Measurements from ENCODE around the gene C1QA.

Gene C1QA

DNA sequence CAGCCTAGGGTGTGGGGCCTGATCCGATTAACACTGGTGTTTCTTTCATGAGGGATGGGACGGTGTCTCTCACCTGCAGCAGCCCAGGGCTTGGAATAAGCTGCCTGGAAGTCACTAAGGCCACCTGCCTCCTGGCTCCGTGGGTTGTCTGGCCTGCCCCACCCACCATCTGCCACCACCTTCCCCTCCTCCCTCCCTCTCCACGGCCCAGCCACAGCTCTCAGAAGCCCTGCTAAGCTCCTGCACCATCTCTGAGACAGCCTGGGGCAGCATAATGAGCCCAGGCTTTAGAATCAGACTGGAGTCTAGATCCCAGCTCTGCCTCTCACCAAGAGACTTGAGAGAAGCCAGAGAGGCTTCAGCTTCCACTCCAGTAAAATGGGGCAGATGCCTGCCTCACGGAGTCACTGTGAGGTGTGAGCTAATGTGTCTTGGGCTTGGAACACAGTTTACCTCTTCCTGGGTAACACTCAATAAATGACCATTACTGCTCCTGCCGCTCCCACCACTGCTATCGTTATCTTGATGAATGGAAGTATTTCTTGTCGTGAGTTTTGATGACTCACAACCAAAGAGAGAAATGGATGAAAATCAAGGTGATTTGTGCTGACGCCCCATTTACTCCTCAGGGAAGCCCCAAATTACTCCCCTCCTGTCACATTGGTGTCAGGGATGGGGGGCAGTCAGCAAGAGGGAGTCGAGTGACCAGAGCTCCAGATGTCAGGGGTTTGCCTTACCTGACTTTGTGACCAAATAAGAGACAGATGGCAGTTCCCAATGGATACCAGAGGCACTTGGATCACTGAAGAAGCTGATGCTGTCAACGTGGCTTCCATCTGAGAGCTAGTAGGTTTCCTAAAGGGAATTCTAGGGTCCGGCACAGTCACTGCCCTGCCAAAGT, 23.5 kb upstream of the C1QA start:
- DNase-seq (ENCODE audit: low read depth, low spot score), result no peak

DNA sequence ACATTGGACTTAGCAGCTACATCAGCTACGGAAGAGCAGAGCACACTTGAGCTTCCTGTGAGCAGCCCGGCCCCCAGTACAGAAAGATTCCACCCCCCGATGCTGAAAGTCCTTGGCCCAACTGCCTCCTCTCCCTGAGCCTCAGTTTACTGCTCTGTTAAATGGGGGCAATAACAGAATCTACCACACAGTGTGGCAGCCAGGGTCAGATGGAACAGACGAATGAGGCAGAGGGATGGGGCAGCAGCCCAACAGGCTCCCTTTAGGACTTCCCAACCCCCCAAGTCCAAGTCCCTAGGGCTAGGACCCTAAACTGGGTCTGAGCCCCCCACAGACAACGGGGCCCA, 22.9 kb upstream of the C1QA start:
- no peak for DNase-seq (ENCODE audit: low read depth, low spot score)

DNA sequence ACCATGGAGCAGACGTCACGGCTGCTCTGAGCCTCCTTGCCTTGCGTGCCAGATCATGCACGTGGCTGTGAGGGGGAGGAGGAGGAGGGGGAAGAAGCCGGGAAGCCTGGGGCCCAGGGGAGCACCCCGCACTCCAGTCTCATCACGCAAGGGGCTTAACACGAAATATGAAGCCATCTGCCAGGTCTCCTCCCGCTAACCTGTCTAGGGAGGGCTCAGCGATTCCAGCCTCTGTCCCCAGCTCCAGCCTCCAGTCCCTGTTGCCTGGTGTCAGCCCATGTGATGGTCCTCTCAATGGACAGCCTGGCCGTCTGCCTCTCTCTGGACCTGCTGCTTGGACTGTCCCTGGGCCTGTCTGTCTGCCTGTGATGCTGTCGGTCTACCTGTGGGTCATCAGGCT, 22.5 kb upstream of the C1QA start:
- no peak for DNase-seq (ENCODE audit: low read depth, low spot score)

GRCh38 chr1:22615886-22616285, 20.5 kb upstream of the C1QA start:
- no peak for DNase-seq (ENCODE audit: low read depth, low spot score)

GRCh38 chr1:22616571-22616970, 19.9 kb upstream of the C1QA start:
- DNase-seq (ENCODE audit: low read depth, low spot score), result no peak

DNA sequence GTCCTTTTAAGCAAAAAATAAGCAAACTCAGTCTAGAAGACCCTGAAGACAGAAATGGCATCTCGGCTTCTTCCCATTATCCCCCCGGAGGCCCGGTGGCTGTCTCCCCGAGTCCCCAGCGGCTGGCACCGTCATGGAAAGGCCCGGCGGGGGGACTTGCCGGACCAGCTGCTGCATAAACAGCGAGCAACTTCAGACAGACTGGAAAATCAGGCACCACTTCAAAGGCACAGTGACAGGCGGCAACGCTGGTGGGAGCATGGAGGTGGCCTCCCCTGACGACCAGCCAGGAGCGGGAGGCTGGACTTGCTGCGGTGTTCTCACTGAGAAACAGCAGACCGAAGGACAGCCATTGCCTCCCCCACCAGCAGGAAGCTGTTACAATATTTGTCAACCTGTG, 18.4 kb upstream of the C1QA start:
- no peak for DNase-seq (ENCODE audit: low read depth, low spot score)

DNA sequence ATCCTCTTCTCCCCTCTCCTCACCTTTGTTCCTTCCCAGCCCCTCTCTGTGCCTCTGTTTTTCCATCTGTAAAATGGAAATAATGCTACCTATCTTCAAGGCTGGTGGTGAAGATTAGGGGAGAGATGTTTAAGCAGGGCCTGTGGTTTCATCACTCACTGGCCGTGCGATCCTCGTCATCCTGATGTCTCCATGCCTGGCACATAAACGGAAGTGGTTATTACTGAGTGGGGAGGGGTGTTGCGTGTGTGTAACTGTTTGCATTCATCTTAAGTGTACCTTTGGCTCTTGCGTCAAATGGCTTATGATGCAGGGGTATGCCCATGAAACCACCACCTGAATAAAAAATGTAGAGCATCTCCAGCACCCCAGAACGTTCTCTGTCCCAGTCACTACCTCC, 17.2 kb upstream of the C1QA start:
- DNase-seq (ENCODE audit: low read depth, low spot score), result no peak

DNA sequence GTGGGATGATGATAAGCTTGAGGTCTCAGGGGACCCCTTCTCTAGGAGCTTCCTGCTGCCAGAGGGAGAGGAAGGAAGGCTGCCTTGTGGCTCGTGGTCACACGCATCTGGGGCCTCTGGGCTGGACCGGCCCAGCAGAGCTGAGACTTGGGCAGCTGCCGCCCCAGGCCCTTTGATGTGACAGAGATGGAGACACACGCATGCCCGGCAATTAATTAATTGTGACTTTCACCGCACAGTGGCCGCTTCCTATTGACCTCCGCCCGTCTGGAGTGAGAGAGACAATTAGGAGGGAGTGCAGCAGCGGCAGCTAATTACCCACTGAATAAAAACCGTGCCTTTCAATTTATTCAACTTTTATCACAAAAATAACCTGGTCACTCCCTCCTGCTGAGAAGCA, 16.6 kb upstream of the C1QA start:
- no peak for DNase-seq (ENCODE audit: low read depth, low spot score)

- DNase-seq (ENCODE audit: low read depth, low spot score), result no peak
Measured at GRCh38 chr1:22621761-22622160, 14.7 kb upstream of the C1QA start.

DNA sequence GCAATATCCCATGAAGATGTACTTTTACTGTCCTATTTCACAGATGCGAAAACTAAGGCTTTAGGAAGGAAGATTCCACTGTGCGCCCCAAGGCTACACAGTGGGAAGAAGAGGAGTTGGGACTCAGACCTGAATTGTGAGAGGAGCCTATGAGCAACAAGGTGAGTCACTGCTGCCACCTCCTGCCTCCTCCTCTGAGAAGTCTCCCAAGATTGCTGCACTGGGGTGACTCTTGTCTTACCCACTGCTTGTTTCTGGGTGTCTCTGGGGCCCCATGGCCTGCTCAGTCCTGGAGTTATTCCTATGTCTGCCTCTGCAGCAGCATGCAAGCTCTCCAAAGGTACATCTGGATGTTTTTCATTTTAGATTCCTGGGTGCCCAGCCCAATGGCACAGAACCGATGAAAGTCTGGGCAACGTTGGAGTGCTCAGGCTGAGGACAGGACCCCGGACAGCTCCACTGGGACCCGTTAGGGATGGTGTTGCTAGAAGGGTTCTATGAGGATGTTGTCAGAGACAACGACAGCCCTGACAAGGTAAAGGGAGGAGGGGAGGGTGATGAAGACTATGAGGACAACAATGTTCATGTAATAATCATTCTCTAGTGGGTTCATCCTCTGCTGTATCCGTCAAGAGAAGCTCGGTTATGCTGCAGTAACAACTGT, 11.0 kb upstream of the C1QA start:
- no peak for DNase-seq (ENCODE audit: low read depth, low spot score)

GRCh38 chr1:22626237-22627157, 9.9 kb upstream of the C1QA start:
- no peak for DNase-seq (ENCODE audit: low read depth, low spot score)

DNA sequence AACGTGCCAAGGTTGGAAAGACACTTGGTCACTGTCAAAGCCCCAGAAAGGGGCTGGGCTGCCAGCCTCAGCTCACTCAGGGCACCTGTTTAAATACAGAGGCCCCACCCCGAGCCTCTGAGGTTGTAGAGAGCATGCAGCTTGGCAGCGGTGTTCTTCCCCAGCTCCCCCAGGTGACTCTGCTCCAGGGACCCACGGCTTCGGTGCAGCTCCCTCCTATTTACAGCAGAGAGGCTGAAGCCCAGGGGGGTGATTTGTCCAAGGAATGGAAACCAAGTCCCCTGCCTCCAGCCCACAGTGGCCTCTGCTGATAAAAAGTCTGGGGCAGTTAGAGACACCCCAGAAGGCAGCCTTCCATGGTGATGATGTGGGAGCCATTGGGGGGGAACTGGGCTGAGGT, 9.1 kb upstream of the C1QA start:
- no peak for DNase-seq (ENCODE audit: low read depth, low spot score)

DNA sequence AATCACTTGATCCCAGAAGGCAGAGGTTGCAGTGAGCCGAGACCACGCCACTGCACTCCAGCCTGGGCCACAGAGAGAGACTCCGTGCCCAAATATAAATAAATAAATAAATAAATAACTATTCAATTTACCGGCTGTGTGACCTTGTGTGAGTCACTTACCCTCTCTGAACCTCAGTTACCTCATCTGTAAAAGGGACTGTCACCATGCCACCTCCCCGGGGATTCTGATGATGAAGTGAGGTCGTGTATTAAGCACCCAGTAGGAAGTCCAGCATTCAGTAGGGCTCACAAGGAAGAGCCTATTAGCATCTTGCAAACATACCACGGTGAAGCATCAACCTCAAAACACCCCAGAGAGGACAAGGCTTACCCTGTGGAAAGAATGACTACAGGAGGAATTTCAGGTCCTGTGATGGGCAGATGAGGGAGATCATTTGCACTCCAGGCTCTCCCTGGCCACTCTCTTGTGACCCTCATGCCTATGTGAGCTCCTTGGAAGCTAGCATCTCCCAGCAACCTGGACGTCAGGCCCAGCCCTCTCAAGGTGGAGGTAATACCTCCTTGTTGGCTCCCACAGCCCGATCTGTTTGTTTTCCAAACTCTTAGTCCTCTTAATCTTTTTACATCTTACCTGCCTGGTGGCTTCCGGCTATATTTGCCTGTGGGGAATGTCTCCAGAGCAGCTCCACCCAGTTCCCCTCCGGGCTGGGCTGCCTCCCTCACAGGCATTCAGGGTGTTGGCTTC, 7.6 kb upstream of the C1QA start:
- DNase-seq (ENCODE audit: low read depth, low spot score), result no peak

- no peak for DNase-seq (ENCODE audit: low read depth, low spot score)
Measured at GRCh38 chr1:22629886-22630285, 6.5 kb upstream of the C1QA start.

- no peak for DNase-seq (ENCODE audit: low read depth, low spot score)
Measured at GRCh38 chr1:22633697-22634463, 2.5 kb upstream of the C1QA start.

DNA sequence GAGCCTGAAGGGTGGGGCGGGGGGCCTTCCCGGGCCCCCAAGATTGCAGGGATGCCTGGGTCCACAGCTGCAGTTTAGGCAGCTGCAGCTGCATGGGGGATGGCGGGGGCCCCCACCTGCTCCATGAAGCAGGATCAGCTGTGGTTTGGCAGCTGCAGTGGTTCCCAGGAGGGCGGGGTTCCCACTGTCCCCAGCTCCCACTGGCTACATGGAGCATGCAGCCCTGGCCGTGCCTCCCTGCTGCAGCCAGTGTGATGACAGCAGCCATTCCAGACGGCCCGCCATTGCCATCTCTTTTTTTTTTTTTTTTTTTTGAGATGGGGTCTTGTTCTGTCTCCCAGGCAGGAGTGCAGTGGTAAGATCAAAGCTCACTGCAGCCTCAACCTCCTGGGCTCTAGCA, 992 bp upstream of the C1QA start:
- DNase-seq (ENCODE audit: low read depth, low spot score), result no peak

DNA sequence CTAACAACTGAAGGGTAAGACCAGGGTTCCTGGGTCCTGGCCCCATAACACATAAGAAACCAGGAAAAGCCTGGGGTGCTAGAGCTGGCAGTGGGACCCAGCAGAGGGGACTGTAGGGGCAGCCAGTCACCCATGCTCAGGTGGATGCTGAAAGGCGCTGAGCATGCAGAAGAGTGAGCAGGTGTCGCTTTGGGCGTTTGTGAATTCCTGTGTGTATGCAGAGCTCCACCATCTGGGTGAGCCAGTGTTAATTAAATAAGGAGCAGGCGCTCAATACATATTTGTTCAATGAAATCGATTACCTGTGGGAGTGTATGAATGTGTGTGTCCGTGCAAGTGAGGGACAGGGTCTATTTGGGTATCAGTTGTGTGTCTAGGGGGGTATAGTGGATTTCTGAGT, 499 bp downstream of the C1QA start:
- DNase-seq (ENCODE audit: low read depth, low spot score), result no peak

GRCh38 chr1:22637907-22638445, 1.5 kb downstream of the C1QA start:
- DNase-seq (ENCODE audit: low read depth, low spot score), result no peak

DNA sequence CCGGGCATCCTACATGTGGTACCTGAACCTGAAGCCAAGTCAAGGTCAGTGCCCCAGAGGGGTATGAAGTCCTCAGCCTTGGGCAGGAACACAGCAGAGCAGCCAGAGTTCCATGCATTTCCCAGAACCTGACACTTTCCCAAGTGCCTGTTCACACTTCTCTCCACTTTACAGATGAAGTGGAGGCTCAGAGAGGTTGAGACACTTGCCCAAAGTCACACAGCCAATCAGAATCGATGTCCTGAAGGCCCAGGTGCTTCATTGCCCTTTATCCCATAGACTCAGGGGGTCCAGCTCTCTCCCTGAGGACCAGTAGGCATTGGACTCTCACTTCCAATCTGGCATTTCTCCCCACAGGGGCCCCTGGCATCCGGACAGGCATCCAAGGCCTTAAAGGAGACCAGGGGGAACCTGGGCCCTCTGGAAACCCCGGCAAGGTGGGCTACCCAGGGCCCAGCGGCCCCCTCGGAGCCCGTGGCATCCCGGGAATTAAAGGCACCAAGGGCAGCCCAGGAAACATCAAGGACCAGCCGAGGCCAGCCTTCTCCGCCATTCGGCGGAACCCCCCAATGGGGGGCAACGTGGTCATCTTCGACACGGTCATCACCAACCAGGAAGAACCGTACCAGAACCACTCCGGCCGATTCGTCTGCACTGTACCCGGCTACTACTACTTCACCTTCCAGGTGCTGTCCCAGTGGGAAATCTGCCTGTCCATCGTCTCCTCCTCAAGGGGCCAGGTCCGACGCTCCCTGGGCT, 2.2 kb downstream of the C1QA start:
- no peak for DNase-seq (ENCODE audit: low read depth, low spot score)

- peak; percentile 48 for DNase-seq (ENCODE audit: low read depth, low spot score)
Measured at GRCh38 chr1:22639286-22639685, 2.9 kb downstream of the C1QA start.
